GM21423 (cell line): ENCODE data around the gene ITGB3.

Source experiments
- ATAC-seq: cut with Tn5 transposase; IDR thresholded peaks from one replicate; pipeline ENCODE4 v1.9.1; 2021; ENCODE audit warnings: mild to moderate bottlenecking, moderate library complexity; ENCODE audit not compliant: unreplicated experiment

Gene ITGB3

GRCh38 chr17:47325176-47325575, 71.5 kb downstream of the ITGB3 start:
- ATAC-seq = no peak

- no peak for ATAC-seq
Observed at GRCh38 chr17:47330548-47330947, 76.9 kb downstream of the ITGB3 start.

DNA sequence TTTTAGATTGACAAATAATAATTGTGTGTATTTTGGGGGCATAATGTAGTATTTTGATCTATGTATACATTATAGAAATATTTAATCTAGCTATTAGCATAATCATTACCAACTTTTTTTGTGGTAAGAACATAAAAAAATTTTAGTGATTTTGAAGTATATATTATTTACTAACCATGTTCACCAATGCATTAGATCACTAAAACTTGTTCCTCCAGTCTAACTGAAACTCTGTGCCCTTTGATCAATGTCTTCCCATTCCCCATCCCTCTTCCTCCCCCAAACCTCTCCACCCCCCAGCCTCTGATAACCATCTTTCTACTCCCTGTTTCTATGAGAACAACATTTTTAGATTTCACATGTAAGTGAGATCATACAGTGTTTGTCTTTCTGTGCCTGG, 78.7 kb downstream of the ITGB3 start:
- no peak for ATAC-seq

GRCh38 chr17:47335101-47335936, 81.7 kb downstream of the ITGB3 start:
- no peak for ATAC-seq

DNA sequence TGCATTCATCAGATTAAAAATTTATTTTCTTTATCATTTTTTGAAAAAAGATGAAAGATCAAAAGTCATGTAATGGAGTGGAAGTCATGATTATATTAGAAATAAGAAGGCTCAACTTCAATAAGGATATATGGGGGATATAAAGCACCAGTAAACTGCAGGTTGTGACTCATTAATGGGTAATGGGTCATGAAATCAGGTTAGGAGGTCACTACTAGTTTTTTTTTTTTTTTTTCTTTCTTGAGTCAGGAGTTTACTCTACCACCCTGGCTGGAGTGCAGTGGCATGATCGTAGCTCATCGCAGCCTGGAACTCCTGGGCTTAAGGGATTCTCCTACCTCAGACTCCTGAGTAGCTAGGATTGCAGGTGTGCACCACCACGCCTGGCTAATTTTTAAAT, 84.4 kb downstream of the ITGB3 start:
- no peak for ATAC-seq

DNA sequence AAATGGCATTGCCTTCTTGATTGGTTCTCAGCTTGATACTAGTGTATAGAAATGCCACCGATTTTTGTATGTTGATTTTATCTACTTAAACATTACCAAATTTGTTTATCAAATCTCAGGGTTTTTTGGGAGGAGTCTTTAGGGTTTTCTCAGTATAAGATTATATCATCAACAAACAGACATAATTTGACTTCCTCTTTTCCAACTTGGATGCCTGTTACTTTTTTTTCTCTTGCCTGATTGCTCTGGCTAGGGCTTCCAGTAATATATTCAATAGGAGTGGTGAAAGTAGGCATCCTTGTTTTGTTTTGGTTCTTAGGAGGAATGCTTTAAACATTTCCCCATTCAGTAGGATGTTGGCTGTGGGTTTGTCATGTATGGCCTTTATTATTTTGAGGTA, 99.2 kb downstream of the ITGB3 start:
- no peak for ATAC-seq

DNA sequence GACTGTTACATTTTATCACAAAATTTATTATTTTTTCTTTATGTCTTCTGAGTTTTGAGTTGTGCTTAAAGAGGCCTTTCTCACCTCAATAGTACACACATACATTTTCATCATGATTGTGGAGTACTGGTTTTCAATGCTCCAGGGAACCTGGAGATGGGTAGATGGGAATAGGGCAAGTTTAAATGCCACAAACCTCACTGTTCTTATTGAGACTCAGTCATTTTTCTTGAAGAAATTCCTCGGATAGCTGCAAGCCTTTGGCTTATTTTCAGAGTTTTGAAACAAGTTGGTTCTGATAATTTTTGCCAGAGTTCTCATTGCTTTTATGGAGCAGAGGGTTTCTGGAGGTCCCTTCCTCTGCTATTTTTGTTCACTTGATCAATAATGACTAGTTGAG, 105.0 kb downstream of the ITGB3 start:
- ATAC-seq = no peak
